Superior temporal gyrus (tissue), 1 donor: Measurements from ENCODE around the gene CERK.
"Not testable (repeated sequence)": the region's sequence is repeated elsewhere in the genome, so short reads cannot be mapped to it uniquely, and the experiment has no call there.

Experiments used
- DNase-seq: peaks from one replicate; pipeline ENCODE4 v3.0.0-alpha.2; 2016; ENCODE audit errors: extremely low spot score

Gene CERK

GRCh38 chr22:46648225-46648820, 89.7 kb downstream of the CERK start:
- DNase-seq: not testable (repeated sequence)

GRCh38 chr22:46646531-46647215, 91.4 kb downstream of the CERK start:
- DNase-seq: no peak

GRCh38 chr22:46642840-46643480, 95.1 kb downstream of the CERK start:
- not testable (repeated sequence) for DNase-seq

GRCh38 chr22:46641811-46642266, 96.2 kb downstream of the CERK start:
- DNase-seq: no peak

- no peak for DNase-seq
Observed at GRCh38 chr22:46640293-46641055, 97.6 kb downstream of the CERK start.

GRCh38 chr22:46639843-46640242, 98.2 kb downstream of the CERK start:
- DNase-seq: no peak

- DNase-seq: no peak
Observed at GRCh38 chr22:46638601-46639431, 99.2 kb downstream of the CERK start.

DNA sequence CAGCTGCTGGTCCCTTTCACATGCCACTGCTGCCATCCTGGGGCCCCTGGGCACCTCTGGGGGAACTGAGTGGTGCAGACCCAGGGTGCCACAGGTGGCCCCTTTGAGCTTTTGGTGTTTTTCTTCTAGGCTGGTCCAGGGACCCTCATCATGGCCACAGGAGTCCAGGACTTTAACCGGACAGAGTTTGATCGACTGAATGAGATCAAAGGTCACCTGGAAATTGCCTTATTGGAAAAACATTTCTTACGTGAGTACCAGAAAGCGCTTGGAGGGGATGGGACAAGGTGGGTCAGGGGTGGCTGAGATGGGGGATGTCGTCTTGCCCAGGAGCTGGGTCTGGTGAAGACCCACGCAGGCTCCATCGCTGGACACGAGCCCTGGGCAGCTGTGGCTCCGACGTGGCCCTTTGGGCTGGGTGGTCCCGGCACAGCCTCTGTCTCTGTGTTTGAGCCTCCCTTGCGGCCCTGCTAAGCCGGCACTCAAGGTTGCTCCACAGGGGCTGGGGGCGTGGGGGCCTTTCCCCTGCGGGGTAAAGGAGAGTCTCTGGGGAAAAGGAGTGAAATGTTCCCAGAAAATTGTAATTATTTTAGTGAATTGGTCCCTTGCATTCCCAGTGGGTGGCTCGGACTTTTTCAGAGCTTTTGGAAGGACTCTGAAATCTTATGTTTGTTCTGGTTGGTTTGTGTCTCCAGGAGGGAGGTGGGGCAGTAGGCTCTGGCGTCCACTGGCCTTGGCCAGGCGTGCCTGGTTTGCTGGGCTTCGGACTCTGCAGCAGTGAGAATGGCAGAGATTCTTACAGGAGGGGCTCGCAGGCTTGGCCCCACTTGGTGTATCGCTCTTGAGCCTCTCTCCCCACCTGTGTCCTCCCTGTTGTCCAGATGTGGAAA, 100.1 kb downstream of the CERK start:
- no peak for DNase-seq

DNA sequence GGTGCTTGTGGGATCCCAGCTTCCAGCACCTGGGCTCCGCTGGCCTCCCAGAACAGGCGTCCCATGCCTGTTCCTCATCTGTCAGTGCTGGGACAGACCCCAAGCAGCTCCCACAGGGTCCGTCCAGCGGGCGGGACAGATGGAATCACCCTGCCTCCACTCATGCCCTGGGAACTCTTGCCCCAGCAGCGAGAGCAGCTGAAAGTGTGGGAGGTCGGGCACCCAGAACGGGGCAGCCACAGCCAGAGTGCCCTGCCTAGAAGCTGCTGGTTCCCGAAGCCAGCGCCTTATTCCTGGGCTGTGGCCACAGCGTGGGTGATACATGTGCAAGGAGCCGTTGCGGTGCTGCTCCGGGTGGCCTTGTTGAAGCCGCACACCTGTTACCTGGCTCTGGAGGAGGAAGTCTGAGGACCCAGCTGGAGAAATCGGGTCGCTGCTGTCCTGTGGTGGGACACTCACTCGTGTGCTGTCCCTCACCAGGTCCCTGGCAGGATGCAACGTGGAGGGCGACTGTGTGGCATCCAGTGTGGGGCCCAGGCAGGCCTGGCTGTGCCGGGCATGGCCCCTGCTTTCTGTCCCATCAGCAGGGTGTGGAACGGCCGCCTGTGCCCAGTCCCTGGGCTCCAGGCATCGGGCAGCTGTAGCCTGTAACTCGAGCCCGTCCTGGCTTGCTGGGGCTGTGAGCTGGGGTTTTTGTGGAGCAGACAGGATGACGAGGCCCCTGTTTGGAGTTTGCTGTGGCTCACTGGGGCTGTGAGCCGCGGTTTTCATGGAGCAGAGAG, 101.6 kb downstream of the CERK start:
- DNase-seq: no peak

- no peak for DNase-seq
Observed at GRCh38 chr22:46635756-46636155, 102.3 kb downstream of the CERK start.

GRCh38 chr22:46634973-46635685, 102.9 kb downstream of the CERK start:
- DNase-seq: not testable (repeated sequence)
